ENCODE measurements around the gene SNAPC1.

GRCh38 chr14:61733972-61734371 lies 28.2 kb upstream of the SNAPC1 start:
- no peak for TF ChIP-seq POLR2AphosphoS5 (IDR thresholded peaks at IDR 0.05; ENCODE audit: insufficient read depth in 1 of 2, low read depth in 1 of 2)
- no peak for TF ChIP-seq CTCF (IDR thresholded peaks at IDR 0.05)
- no peak for TF ChIP-seq POLR2A (IDR thresholded peaks at IDR 0.05)
